ENCODE measurements around the gene LTBP2.
A peak's percentile ranks its signal among the peaks of the same experiment; 100 is the strongest.
"Not testable (repeated sequence)": the region's sequence is repeated elsewhere in the genome, so short reads cannot be mapped to it uniquely, and the experiment has no call there.

The LTBP2 gene

GRCh38 chr14:74554742-74555362, 57.2 kb downstream of the LTBP2 start:
- DNase-seq: no peak

- peak in 11 of 58 donors; percentile 6 to 45 (median 16) for DNase-seq
These were observed 59.4 kb downstream of the LTBP2 start for GRCh38 chr14:74552623-74553022.

DNA sequence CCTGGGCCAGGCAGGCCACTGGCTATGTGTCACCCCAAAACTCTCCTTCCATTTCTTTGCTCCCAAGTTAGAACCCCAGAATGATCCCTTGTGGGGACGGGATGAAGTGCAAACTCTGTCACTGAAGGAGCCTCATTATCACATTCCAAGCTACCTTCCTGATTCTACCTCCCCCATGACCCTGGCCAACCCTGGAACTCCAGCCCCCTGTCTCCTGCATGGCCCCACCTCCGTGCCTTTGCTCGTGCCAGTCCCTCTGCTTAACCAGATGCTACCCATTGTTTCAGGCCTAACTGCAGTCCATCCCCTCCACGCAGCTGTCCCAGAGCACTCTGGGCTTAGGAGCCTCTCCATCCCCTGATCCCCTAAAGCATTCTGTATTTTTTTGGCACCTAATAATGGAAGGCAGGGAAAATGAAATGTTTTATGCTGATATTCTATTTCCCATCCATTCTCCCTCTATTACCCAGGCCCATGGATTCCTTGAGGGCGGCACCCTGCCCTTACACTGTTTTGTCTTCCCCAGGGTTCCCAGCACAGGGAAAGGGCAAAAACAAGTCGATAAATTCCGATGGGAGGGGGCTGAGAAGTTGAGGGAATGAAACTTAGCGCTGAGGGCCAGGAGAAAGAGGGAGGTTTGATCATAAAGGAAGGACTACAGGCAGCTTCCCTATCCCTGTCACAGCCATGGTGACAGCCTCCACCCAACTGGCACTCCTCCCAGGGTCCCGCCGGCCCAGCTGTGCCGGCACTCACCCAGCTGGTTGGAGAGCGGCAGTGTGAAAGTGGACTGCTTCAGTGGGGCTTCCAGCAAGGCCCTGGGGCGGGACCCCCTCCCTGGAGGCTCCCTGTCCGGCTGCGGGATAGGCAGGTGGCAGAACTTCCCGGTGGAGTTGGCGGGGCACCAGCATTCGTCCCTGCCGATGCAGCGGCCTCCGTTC, 60.3 kb downstream of the LTBP2 start:
- DNase-seq: peak in 25 of 58 donors; percentile 8 to 54 (median 19)

- no peak for DNase-seq
These were observed 61.0 kb downstream of the LTBP2 start for GRCh38 chr14:74551001-74551400.

- DNase-seq: no peak
These were observed 62.0 kb downstream of the LTBP2 start for GRCh38 chr14:74550071-74550470.

GRCh38 chr14:74549588-74549987, 62.4 kb downstream of the LTBP2 start:
- DNase-seq: no peak

DNA sequence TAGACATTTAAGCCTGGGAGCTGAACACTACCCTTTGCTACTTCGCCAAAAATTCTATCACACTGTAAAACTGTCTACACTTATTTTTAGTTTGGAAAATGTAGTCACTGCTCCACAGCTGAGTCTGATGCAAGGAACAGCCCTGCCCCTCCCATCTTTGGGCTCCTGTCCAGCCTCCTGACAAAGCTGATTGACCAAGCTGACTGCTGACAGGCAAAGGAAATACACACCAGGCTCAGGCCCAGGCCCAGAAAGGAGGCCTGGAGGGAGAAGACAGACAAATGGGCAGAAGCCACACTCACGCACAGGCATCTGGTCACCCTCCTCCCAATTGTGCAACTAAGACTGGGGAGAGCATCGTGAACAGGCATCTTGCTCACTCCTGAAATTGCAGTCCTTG, 63.2 kb downstream of the LTBP2 start:
- peak in 9 of 58 donors; percentile 2 to 26 (median 15) for DNase-seq

- no peak for DNase-seq
These were observed 64.6 kb downstream of the LTBP2 start for GRCh38 chr14:74547331-74547927.

GRCh38 chr14:74546416-74546815, 65.6 kb downstream of the LTBP2 start:
- no peak for DNase-seq

DNA sequence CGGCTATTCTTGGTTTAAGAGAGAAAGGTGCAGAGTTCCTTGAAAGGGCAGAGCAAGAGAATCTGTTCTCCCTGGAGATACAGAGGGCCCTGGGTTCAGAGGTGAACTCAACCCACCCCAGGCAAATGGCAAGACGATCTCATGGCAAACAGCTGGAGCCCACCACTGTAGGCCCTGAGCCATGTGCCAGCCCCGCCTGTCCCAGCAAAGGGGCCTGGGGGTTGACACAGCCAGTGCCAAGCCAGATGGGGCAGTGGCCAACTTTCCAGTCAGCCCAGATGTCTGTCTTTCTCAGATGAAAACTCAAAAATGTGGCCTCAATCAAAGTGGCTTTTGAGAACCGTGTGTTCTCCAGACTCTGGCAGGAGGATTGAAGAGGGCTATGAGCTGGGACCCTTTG, 66.7 kb downstream of the LTBP2 start:
- DNase-seq: no peak

- DNase-seq: no peak
These were observed 68.1 kb downstream of the LTBP2 start for GRCh38 chr14:74543771-74544438.

- DNase-seq: no peak
These were observed 69.9 kb downstream of the LTBP2 start for GRCh38 chr14:74542056-74542685.

DNA sequence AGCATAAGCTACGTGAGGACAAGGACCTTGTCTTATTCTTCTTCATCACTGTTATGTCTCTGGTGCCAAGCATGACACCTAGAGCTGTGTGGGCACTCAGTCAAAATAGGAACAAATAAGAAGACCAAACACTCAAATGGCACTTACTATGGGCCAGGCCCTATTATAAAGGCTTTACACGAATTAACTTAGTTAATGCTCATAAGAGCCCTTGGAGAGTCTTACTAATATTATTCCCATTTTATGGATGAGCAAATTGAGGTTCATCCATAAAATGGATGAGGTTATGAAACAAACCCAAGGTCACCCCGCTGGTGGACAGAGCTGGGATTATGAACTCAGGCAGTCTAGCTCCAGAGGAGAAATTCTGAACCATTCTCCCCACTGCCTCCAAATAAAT, 70.8 kb downstream of the LTBP2 start:
- DNase-seq: no peak

- no peak for DNase-seq
These were observed 72.5 kb downstream of the LTBP2 start for GRCh38 chr14:74539503-74539902.

DNA sequence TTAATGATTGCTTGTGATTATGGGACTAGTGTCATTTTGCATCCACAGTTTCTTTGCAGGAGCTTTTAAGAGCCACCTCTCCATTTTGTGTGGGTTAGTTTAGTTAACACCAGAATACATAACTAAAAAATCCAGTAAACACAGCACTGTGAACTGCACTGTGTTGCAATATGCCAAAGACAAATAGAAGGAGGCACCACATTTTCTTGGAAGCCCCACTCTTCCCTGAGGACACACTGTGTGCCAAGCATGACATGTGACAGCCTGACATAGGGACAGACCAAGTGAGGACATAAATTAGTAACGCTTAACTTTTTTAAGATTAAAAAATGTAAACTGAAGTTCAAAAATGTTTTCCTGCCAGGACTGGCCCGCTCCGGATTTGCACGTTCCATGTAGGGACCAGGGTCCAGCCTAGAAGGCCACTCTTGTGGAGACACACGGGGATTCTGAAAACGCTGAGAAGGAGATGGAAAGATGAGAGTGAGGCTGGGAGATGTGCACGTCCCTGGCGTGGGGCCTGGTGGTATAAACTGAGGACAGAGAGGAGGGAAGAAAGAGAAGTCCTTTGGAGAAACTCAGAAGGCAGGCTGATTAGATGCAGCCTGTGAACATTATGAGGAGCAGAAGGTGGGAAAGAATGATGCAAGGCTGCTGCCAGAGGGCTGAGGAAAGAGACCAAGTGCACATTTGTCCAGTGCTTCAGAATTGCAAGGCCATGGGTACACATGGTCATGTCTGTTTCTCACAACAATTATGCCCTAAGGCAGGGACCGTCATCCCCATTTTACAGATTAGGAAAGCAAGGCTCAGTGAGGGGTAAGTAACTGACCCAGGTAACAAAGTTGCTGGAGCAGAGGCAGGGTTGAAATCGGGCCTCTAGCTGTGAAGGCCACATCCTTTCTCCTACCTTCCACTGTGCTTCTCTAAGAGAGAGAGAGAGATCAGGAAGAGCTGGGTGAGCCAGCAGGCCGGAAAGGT, 73.3 kb downstream of the LTBP2 start:
- DNase-seq: no peak

DNA sequence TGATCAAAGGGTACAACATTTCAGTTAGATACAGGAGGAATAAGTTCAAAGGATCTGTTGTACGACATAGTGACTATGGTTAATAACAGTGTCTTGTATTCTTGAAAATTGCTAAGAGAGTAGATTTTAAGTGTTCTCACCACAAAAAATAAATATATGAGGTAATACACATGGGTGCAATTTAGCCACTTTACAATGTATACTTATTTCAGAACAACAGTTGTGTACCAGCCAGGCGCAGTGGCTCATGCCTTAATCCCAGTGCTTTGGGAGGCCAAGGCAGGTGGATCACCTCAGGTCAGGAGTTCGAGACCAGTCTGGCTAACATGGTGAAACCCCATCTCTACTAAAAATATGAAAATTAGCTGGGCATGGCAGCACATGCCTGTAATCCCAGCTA, 75.7 kb downstream of the LTBP2 start:
- not testable (repeated sequence) for DNase-seq

DNA sequence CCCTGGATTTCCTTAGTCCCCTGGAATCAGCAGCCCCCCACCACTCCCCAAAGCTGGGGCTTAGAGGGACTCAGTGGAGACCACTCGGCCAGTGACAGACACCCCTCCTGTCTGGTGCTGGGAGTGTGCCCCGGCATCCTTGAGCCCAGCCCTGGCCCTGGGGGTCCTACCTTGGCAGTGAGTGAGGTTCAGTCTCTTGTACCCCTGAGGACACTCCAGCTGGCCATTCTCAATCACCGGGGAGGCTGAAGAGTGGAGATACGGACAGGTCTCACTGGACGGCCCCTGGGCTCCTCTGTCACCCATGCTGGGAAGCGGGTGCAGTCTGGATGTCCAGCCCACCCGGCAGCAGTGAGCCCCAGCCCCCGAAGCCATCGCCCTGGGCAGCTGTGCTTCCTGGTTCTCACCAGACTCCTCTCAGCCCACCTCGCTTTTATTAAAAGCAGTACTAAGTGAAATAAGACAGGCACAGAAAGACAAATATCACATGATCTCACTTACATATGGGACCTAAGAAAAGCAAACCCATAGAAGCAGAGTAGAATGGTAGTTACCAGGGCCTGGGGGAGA, 76.2 kb downstream of the LTBP2 start:
- DNase-seq: no peak

GRCh38 chr14:74533576-74533975, 78.5 kb downstream of the LTBP2 start:
- no peak for DNase-seq

DNA sequence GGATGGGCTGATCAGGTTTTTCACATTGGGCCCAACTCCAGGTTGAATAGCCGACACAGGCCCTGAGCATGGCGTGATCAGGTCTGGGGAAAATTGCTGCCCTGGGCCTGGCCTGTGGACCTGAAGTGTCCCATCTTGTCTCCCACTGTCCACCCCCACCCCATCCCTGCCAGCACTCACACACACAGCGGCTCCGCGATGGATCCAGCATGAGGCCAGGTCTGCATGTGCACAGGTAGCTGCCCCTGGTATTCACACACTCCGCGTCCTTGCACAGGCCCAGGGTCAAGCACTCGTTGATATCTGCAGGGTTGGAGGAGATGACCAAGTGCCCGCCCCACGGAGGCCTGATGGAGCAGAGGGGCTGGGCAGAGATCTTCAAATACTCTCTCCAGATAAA, 79.8 kb downstream of the LTBP2 start:
- no peak for DNase-seq

- DNase-seq: no peak
These were observed 80.6 kb downstream of the LTBP2 start for GRCh38 chr14:74531467-74531866.

All from anterior cingulate cortex (tissue), 58 donors.